Gastroesophageal sphincter (tissue), 3 donors: ENCODE data around the gene TGM6.

ENCODE experiments used
- POLR2A ChIP-seq, 2 donors: fragments of 450-650 bp; IDR thresholded peaks; one replicate each; pipeline ENCODE4 v1.6.1; 2017; ENCODE audit warnings: antibody characterized with exemption in 2 of 2, mild to moderate bottlenecking in 2 of 2, moderate library complexity in 1 of 2
- POLR2AphosphoS5 ChIP-seq: sonication (generic); formaldehyde crosslinking; IDR thresholded peaks from one replicate; pipeline ENCODE4 v1.6.1; 2017; ENCODE audit warnings: antibody characterized with exemption
- TF ChIP-seq, protein P1 (sequence below), 4 experiments: fragments of 200-600 bp in 2 of 4; fragments of 450-650 bp in 2 of 4; sonication (generic) in 1 of 4; IDR thresholded peaks; one replicate each; pipeline ENCODE4 v1.5.1; 2017 to 2019; ENCODE audit warnings: antibody characterized with exemption in 4 of 4, mild to moderate bottlenecking in 2 of 4, moderate library complexity in 2 of 4

DNA sequence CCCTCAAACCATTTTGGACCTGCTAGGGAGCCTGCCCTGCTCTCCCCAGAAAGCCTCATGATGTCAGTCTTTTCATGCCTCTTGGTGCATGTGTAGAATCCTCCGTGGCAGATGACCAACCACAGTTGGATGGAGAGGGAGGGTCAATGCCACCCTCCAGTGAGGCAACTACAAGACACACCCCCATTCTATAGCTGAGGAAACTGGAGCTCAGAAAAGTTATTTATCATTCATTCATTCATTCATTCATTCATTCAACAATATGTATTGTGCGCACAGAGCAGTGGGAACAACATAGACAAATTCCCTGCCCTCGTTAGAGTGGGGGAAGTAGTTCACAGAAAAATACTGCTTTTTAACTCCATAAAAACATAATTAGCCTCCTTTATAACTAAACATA, 73.1 kb downstream of the TGM6 start:
- TF ChIP-seq POLR2A (IDR thresholded peaks at IDR 0.05) (no peak), POLR2AphosphoS5 (no peak)
- TF ChIP-seq, protein P1, sequence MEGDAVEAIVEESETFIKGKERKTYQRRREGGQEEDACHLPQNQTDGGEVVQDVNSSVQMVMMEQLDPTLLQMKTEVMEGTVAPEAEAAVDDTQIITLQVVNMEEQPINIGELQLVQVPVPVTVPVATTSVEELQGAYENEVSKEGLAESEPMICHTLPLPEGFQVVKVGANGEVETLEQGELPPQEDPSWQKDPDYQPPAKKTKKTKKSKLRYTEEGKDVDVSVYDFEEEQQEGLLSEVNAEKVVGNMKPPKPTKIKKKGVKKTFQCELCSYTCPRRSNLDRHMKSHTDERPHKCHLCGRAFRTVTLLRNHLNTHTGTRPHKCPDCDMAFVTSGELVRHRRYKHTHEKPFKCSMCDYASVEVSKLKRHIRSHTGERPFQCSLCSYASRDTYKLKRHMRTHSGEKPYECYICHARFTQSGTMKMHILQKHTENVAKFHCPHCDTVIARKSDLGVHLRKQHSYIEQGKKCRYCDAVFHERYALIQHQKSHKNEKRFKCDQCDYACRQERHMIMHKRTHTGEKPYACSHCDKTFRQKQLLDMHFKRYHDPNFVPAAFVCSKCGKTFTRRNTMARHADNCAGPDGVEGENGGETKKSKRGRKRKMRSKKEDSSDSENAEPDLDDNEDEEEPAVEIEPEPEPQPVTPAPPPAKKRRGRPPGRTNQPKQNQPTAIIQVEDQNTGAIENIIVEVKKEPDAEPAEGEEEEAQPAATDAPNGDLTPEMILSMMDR (IDR thresholded peaks at IDR 0.05) = no peak
